Karpas-422 (cell line): Measurements from ENCODE around the gene GON4L. TPM values are rescaled to one million over a fixed set of nuclear protein-coding genes. Genes with fewer than 3 reads are reported as not detected.
"Not testable (repeated sequence)": the region's sequence is repeated elsewhere in the genome, so short reads cannot be mapped to it uniquely, and the experiment has no call there.

Source experiments
- DNase-seq: peaks from one replicate; pipeline ENCODE4 v3.0.0-alpha.2; 2015
- H2AFZ ChIP-seq: fragments of 200-600 bp; sonication (generic); 2 replicates; pipeline ENCODE4 v1.6.1; 2014; ENCODE audit warnings: antibody characterized with exemption, low read length, mixed read lengths
- H3K27ac ChIP-seq: fragments of 200-600 bp; sonication (generic); 2 replicates; pipeline ENCODE4 v1.5.1; 2014; ENCODE audit warnings: mild to moderate bottlenecking, low read length, moderate library complexity
- H3K27me3 ChIP-seq: fragments of 200-600 bp; sonication (generic); 2 replicates; pipeline ENCODE4 v1.6.1; 2014; ENCODE audit warnings: low read length, mixed read lengths
- H3K36me3 ChIP-seq: fragments of 200-600 bp; sonication (generic); 2 replicates; pipeline ENCODE4 v1.6.1; 2014; ENCODE audit warnings: low read length, mixed read lengths; ENCODE audit not compliant: insufficient read depth
- H3K4me1 ChIP-seq: fragments of 200-600 bp; sonication (generic); 2 replicates; pipeline ENCODE4 v1.6.1; 2014; ENCODE audit warnings: mild to moderate bottlenecking, low read length, mixed read lengths
- H3K4me2 ChIP-seq: fragments of 200-600 bp; sonication (generic); 2 replicates; pipeline ENCODE4 v1.6.1; 2014; ENCODE audit warnings: low read length, low read depth, mild to moderate bottlenecking; ENCODE audit not compliant: poor library complexity, severe bottlenecking
- H3K4me3 ChIP-seq: fragments of 200-600 bp; sonication (generic); 2 replicates; pipeline ENCODE4 v1.5.1; 2014; ENCODE audit warnings: mild to moderate bottlenecking, antibody characterized with exemption, low read length, mixed read lengths
- H3K79me2 ChIP-seq: fragments of 200-600 bp; sonication (generic); 2 replicates; pipeline ENCODE4 v1.6.1; 2014; ENCODE audit warnings: mild to moderate bottlenecking, low read length, mixed read lengths
- H3K9ac ChIP-seq: fragments of 200-600 bp; sonication (generic); 2 replicates; pipeline ENCODE4 v1.6.0; 2014; ENCODE audit warnings: low read length
- H3K9me2 ChIP-seq: fragments of 200-600 bp; sonication (generic), shearing (Covaris generic); replicated peaks from 2 replicates; pipeline ENCODE4 v1.6.0; 2014; ENCODE audit warnings: mild to moderate bottlenecking, low read length, moderate library complexity; ENCODE audit not compliant: insufficient read depth
- H3K9me3 ChIP-seq: fragments of 300-700, 200-600 bp; sonication (generic); 2 replicates; pipeline ENCODE4 v1.6.1; 2014; ENCODE audit warnings: low read length, mixed read lengths
- H4K20me1 ChIP-seq: fragments of 200-600 bp; sonication (generic); 2 replicates; pipeline ENCODE4 v1.6.1; 2014; ENCODE audit warnings: mild to moderate bottlenecking, antibody characterized with exemption, low read length, low read depth; ENCODE audit not compliant: insufficient read depth
- total RNA-seq: library from RNA; depleted of rRNA; stranded (reverse); fragments of >200 nt; shearing (Covaris generic); gene quantifications from 2 replicates; pipeline ENCODE4 v1.2.3, GENCODE V29; 2014; ENCODE audit warnings: low replicate concordance

Gene GON4L
- total RNA-seq, 1 experiment from 2014 or later: 32.9 TPM

GRCh38 chr1:155831279-155831976 lies 25.6 kb downstream of the GON4L start:
- Histone ChIP-seq H3K9me3 (no peaks in the 10 kb centered on the region), H3K27ac (no peak overlapping the region), H3K9me2 (no peaks in the 10 kb centered on the region), H3K79me2 (peaks cover 44% of the 10 kb centered on the region), H3K4me2 (no peak overlapping the region), H3K27me3 (no peaks in the 10 kb centered on the region), H3K9ac (no peak overlapping the region), H2AFZ (no peak overlapping the region), H3K4me3 (no peak overlapping the region), H3K4me1 (peaks cover 8% of the 10 kb centered on the region), H4K20me1 (no peaks in the 10 kb centered on the region), H3K36me3 (no peaks in the 10 kb centered on the region)
- DNase-seq: peak; percentile 39

- no peaks in the 10 kb centered on the region for H3K9me2 ChIP-seq
- H3K27ac ChIP-seq: no peak overlapping the region
- H3K79me2 ChIP-seq: peaks cover 20% of the 10 kb centered on the region
- H2AFZ ChIP-seq: no peak overlapping the region
- H3K27me3 ChIP-seq: no peaks in the 10 kb centered on the region
- H3K9me3 ChIP-seq: no peaks in the 10 kb centered on the region
- no peak overlapping the region for H3K4me3 ChIP-seq
- no peak overlapping the region for H3K9ac ChIP-seq
- H3K4me2 ChIP-seq: no peak overlapping the region
- no peaks in the 10 kb centered on the region for H4K20me1 ChIP-seq
- no peak for DNase-seq
- peaks cover 3% of the 10 kb centered on the region for H3K4me1 ChIP-seq
- peaks cover 2% of the 10 kb centered on the region; the same call in 1 of the 2 replicates for H3K36me3 ChIP-seq
These were observed 29.6 kb downstream of the GON4L start for GRCh38 chr1:155827450-155827849.

- H3K4me3 ChIP-seq: no peak overlapping the region
- no peak overlapping the region for H3K9ac ChIP-seq
- H3K4me2 ChIP-seq: no peak overlapping the region
- H3K79me2 ChIP-seq: 0 out of 2 replicates have a peak, but pooled peaks cover 2% of the 10 kb centered on the region
- no peaks in the 10 kb centered on the region for H3K4me1 ChIP-seq
- H3K27ac ChIP-seq: no peak overlapping the region
- H4K20me1 ChIP-seq: no peaks in the 10 kb centered on the region
- H3K9me2 ChIP-seq: no peaks in the 10 kb centered on the region
- H3K36me3 ChIP-seq: peaks cover 46% of the 10 kb centered on the region
- no peak overlapping the region for H2AFZ ChIP-seq
- DNase-seq: no peak
- H3K9me3 ChIP-seq: no peaks in the 10 kb centered on the region
- no peaks in the 10 kb centered on the region for H3K27me3 ChIP-seq
These were observed 40.7 kb downstream of the GON4L start for GRCh38 chr1:155816351-155816750.

GRCh38 chr1:155813672-155814071 lies 43.3 kb downstream of the GON4L start:
- no peaks in the 10 kb centered on the region for H3K9me2 ChIP-seq
- H3K9ac ChIP-seq: no peak overlapping the region
- no peaks in the 10 kb centered on the region for H3K27me3 ChIP-seq
- peaks cover 33% of the 10 kb centered on the region for H3K36me3 ChIP-seq
- 0 out of 2 replicates have a peak, but pooled peaks cover 2% of the 10 kb centered on the region for H3K79me2 ChIP-seq
- H4K20me1 ChIP-seq: no peaks in the 10 kb centered on the region
- no peak overlapping the region for H2AFZ ChIP-seq
- H3K4me3 ChIP-seq: no peak overlapping the region
- H3K4me2 ChIP-seq: no peak overlapping the region
- no peak for DNase-seq
- no peaks in the 10 kb centered on the region for H3K9me3 ChIP-seq
- H3K4me1 ChIP-seq: peaks cover 3% of the 10 kb centered on the region; the same call in 1 of the 2 replicates
- no peak overlapping the region for H3K27ac ChIP-seq

- DNase-seq: no peak
- H3K9me3 ChIP-seq: no peaks in the 10 kb centered on the region
- H3K36me3 ChIP-seq: peaks cover 29% of the 10 kb centered on the region
- no peaks in the 10 kb centered on the region for H3K27me3 ChIP-seq
- peaks cover 3% of the 10 kb centered on the region; the same call in 1 of the 2 replicates for H3K4me1 ChIP-seq
- no peaks in the 10 kb centered on the region for H4K20me1 ChIP-seq
- H3K79me2 ChIP-seq: no peaks in the 10 kb centered on the region
- no peak overlapping the region for H3K9ac ChIP-seq
- H3K27ac ChIP-seq: no peak overlapping the region
- no peaks in the 10 kb centered on the region for H3K9me2 ChIP-seq
- H3K4me3 ChIP-seq: no peak overlapping the region
- no peak overlapping the region for H3K4me2 ChIP-seq
- no peak overlapping the region for H2AFZ ChIP-seq
These were observed 44.1 kb downstream of the GON4L start for GRCh38 chr1:155812878-155813277.

- no peaks in the 10 kb centered on the region for H3K9me2 ChIP-seq
- H3K36me3 ChIP-seq: peaks cover 15% of the 10 kb centered on the region
- no peaks in the 10 kb centered on the region for H4K20me1 ChIP-seq
- H3K27ac ChIP-seq: no peak overlapping the region
- H3K9me3 ChIP-seq: no peaks in the 10 kb centered on the region
- no peak overlapping the region for H2AFZ ChIP-seq
- H3K4me1 ChIP-seq: peaks cover 3% of the 10 kb centered on the region; the same call in 1 of the 2 replicates
- no peaks in the 10 kb centered on the region for H3K79me2 ChIP-seq
- no peak for DNase-seq
- H3K27me3 ChIP-seq: no peaks in the 10 kb centered on the region
- H3K4me2 ChIP-seq: no peak overlapping the region
- no peak overlapping the region for H3K9ac ChIP-seq
- no peak overlapping the region for H3K4me3 ChIP-seq
These were observed 47.9 kb downstream of the GON4L start for GRCh38 chr1:155809088-155809487.

GRCh38 chr1:155801149-155801548 lies 55.9 kb downstream of the GON4L start:
- peaks cover 10% of the 10 kb centered on the region; the same call in 1 of the 2 replicates for H3K36me3 ChIP-seq
- H4K20me1 ChIP-seq: no peaks in the 10 kb centered on the region
- no peaks in the 10 kb centered on the region for H3K9me3 ChIP-seq
- H3K9ac ChIP-seq: no peak overlapping the region
- no peak for DNase-seq
- H3K4me2 ChIP-seq: no peak overlapping the region
- no peak overlapping the region for H2AFZ ChIP-seq
- no peak overlapping the region for H3K27ac ChIP-seq
- H3K4me1 ChIP-seq: no peaks in the 10 kb centered on the region
- no peaks in the 10 kb centered on the region for H3K27me3 ChIP-seq
- H3K4me3 ChIP-seq: no peak overlapping the region
- H3K79me2 ChIP-seq: 0 out of 2 replicates have a peak, but pooled peaks cover 2% of the 10 kb centered on the region
- H3K9me2 ChIP-seq: no peaks in the 10 kb centered on the region

GRCh38 chr1:155795618-155796017 lies 61.4 kb downstream of the GON4L start:
- not testable (repeated sequence) for H3K9ac ChIP-seq, H2AFZ ChIP-seq, H3K4me2 ChIP-seq, H3K27ac ChIP-seq, H3K4me3 ChIP-seq, H4K20me1 ChIP-seq, DNase-seq, H3K4me1 ChIP-seq, H3K9me2 ChIP-seq, H3K9me3 ChIP-seq, H3K79me2 ChIP-seq, H3K27me3 ChIP-seq
- H3K36me3 ChIP-seq: peaks cover 17% of the 10 kb centered on the region; the same call in 1 of the 2 replicates
